Activated naive CD4-positive, alpha-beta T cell treated with anti-CD3 and anti-CD28 coated beads, Interleukin-2, amount 10 ng/mL, durations not matched to agents 5 hours and 36 hours (primary cell): ENCODE data around the gene HERC3. TPM values are rescaled to one million over a fixed set of nuclear protein-coding genes. Genes with fewer than 3 reads are reported as not detected.

Experiments used
- total RNA-seq, 2 experiments: library from RNA; stranded (reverse); gene quantifications; one replicate each; pipeline ENCODE4 v1.2.3, GENCODE V29; 2021

The HERC3 gene
- total RNA-seq = 10 to 100 TPM; 37.0 to 38.4 TPM

GRCh38 chr4:88591787-88592599 lies at the start of gene HERC3:
Gene HERC3 (plus strand): TSS chr4:88592480. CDS start chr4:88605824, 13,344 bp downstream.

DNA sequence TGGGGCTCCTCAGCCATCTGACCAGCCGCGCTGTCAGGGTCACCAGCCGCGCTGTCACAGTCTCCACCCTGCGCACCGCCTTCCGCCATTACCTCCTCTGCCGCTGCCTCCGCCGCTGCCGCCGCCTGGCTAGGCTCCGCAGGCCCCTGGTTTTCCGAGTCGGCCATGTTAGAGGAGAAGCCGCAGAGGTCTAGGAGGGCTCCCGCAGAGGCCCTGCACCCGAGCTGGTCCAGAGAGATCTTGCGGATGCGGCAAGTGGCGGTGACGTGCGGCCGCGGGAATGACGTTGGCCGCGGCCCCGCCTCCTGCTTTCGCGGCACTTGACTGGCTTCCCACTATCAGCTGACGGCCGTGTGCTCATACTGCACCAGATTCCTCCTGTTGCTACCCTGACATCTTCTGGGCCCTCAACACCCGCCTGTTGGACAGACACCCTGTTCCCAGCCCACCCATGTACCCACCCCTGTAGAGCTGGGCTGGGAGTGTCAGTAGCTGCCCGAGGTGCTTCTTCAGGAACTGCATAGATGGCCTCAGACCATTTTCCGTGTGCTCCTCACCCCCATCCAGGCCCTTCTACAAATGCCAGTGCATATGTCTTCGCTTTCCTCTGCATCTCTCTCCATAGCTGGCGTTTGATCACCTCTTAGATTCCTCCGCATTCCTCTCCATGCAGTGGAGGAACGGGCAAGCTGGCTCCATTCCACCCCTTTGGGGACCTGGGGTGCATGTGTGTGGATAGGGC lies 105.5 kb downstream of the HERC3 start, which contains the start of gene NAP1L5:
TSS of gene NAP1L5 (minus strand) at position 242 of the 742 bp plus-strand sequence. CDS start at position 167, 75 bp downstream.

Other genes starting within 250 kb of the HERC3 start
- 10 to 100 TPM in 1 of 2 experiments, 1 to 10 TPM in 1; 8.2 to 10.4 TPM for gene HERC6, start 213.6 kb upstream of the HERC3 start, total RNA-seq
- gene HERC5, start 135.4 kb upstream of the HERC3 start, total RNA-seq = 10 to 100 TPM; 11.6 to 12.7 TPM
- gene PYURF, start 68.7 kb upstream of the HERC3 start, total RNA-seq = 10 to 100 TPM; 45.2 to 46.5 TPM
- gene NAP1L5, start 105.3 kb downstream of the HERC3 start, total RNA-seq = 1 to 10 TPM; 3.3 to 3.8 TPM